Mucosa of rectum (tissue), 2 donors: ENCODE measurements around the gene RUNX2.

Source experiments
- H3K27ac ChIP-seq, 2 donors: one replicate each; pipeline ENCODE4 v1.7.0; 2013; ENCODE audit warnings: inconsistent platforms in 2 of 2, low read depth in 2 of 2, low read length in 2 of 2
- H3K27me3 ChIP-seq, 2 donors: one replicate each; pipeline ENCODE4 v1.7.0; 2013; ENCODE audit warnings: low read length in 2 of 2; ENCODE audit not compliant: control insufficient read depth in 2 of 2, insufficient read depth in 2 of 2
- H3K36me3 ChIP-seq, 2 donors: one replicate each; pipeline ENCODE4 v1.7.0; 2013; ENCODE audit warnings: low read length in 2 of 2; ENCODE audit not compliant: control insufficient read depth in 2 of 2, insufficient read depth in 2 of 2
- H3K4me1 ChIP-seq, 2 donors: one replicate each; pipeline ENCODE4 v1.7.0; 2013; ENCODE audit warnings: low read length in 2 of 2, mild to moderate bottlenecking in 1 of 2; ENCODE audit not compliant: control insufficient read depth in 2 of 2, insufficient read depth in 2 of 2
- H3K4me3 ChIP-seq, 2 donors: one replicate each; pipeline ENCODE4 v1.7.0; 2013; ENCODE audit warnings: low read length in 2 of 2
- H3K9ac ChIP-seq, 2 donors: one replicate each; pipeline ENCODE4 v1.7.0; 2013; ENCODE audit warnings: low read length in 2 of 2, low read depth in 1 of 2, mild to moderate bottlenecking in 1 of 2
- H3K9me3 ChIP-seq, 2 donors: one replicate each; pipeline ENCODE4 v1.7.0; 2013; ENCODE audit warnings: low read length in 2 of 2; ENCODE audit not compliant: control insufficient read depth in 2 of 2
- donor health status: healthy.
- donor health status: Normal muscosa, but diverticular disease.

Gene RUNX2

DNA sequence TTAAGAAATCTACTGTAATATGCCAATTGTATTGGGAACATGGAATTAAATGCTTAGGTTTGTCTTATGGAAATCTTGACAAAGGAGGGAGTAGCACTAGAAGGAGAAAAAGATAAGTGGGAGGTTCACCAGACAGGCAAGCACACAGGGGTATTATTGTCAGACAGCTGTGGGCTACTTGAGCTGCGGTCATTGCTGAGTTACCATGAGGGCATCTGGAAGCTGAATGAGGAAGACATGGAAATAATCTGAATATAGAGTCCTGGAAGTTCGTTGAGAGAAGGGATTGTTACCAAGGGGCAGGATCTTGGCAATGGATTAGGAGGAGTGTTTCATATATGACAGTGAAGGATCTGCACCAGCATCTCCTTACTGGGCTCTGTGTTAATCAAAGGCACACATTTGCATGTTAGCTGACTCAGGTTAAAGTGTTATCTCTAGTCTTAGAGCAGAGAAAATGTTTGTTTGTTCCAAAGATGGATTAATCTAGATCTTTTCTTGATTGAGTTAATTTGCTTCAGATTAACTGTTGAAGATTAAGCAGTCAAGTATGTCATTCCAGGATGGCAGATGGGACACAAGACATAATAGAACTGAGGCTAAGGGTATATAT lies 102.6 kb downstream of the RUNX2 start:
- Histone ChIP-seq H3K36me3 (no peaks in the 10 kb centered on the region), H3K9ac (no peak overlapping the region), H3K9me3 (no peaks in the 10 kb centered on the region), H3K27ac (peak overlapping the region in 1 of 2 donors; percentile 0), H3K4me3 (no peak overlapping the region), H3K4me1 (peaks cover 0 to 5% of the 10 kb centered on the region in 2 donors), H3K27me3 (peaks cover 0 to 3% of the 10 kb centered on the region in 2 donors)

DNA sequence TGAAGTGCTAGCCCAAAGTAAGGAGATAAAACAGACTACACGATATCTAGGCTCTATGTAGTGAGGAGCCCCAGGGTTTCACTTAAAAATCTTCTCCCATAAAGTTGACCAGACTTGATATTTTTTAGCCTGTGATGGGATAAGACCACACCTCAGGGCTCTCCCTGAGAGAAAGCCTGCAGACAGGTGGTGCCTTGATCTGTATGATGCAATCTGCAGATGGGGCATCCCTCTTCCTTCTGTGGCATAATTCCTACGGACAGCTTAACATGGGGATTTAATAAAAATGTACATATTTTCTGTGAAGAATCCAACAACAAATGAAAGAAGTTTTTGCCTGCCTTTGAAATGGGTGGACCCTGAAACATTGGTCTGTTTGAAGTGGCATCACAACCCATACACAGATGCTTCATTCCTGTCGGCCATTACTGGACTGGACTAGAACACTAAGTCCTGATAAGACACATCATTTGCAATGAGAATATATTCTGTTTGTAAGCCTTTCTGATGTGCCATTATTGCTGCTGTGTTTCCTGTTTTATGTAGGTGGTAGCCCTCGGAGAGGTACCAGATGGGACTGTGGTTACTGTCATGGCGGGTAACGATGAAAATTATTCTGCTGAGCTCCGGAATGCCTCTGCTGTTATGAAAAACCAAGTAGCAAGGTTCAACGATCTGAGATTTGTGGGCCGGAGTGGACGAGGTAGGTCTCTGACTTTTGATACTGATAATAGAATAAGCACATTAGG lies 103.4 kb downstream of the RUNX2 start:
- Histone ChIP-seq H3K27me3 (no peaks in the 10 kb centered on the region), H3K9ac (peak overlapping the region in 1 of 2 donors; percentile 10), H3K4me3 (peak overlapping the region in 1 of 2 donors; percentile 55), H3K9me3 (no peaks in the 10 kb centered on the region), H3K36me3 (no peaks in the 10 kb centered on the region), H3K27ac (peak overlapping the region in 1 of 2 donors; percentile 40), H3K4me1 (peaks cover 0 to 5% of the 10 kb centered on the region in 2 donors)

DNA sequence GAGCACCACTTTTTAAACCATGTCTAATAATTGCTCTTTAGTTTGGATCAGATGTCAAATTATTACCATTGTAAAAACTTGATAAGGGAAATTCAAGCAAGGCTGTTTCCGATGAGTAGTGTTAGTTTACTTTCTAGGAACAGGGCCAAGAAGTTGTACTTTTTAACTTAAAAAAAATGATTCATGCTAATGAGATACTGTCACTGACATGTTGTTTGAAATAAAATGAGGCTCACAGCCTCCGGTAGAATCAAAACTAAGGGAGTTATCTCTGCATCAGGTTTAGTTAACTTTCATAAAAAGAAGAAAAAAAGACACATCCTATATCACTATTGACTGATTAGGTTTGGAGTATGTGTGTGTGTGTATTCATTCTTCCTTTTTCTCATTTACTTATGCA lies 104.8 kb downstream of the RUNX2 start:
- H3K27me3 ChIP-seq = no peaks in the 10 kb centered on the region
- H3K4me3 ChIP-seq = no peak overlapping the region
- no peak overlapping the region for H3K27ac ChIP-seq
- H3K36me3 ChIP-seq = no peaks in the 10 kb centered on the region
- H3K4me1 ChIP-seq = peaks cover 2 to 5% of the 10 kb centered on the region in 2 donors
- no peaks in the 10 kb centered on the region for H3K9me3 ChIP-seq
- H3K9ac ChIP-seq = no peak overlapping the region

GRCh38 chr6:45433533-45434380 lies 105.6 kb downstream of the RUNX2 start:
- no peaks in the 10 kb centered on the region for H3K27me3 ChIP-seq
- H3K4me3 ChIP-seq = no peak overlapping the region
- H3K36me3 ChIP-seq = no peaks in the 10 kb centered on the region
- no peaks in the 10 kb centered on the region for H3K9me3 ChIP-seq
- peaks cover 2 to 5% of the 10 kb centered on the region in 2 donors for H3K4me1 ChIP-seq
- no peak overlapping the region for H3K27ac ChIP-seq
- no peak overlapping the region for H3K9ac ChIP-seq

- Histone ChIP-seq H3K4me1 (peaks cover 2 to 5% of the 10 kb centered on the region in 2 donors), H3K27ac (no peak overlapping the region), H3K9ac (no peak overlapping the region), H3K36me3 (no peaks in the 10 kb centered on the region), H3K27me3 (no peaks in the 10 kb centered on the region), H3K9me3 (no peaks in the 10 kb centered on the region), H3K4me3 (no peak overlapping the region)
Observed at GRCh38 chr6:45434381-45434700, 106.2 kb downstream of the RUNX2 start.

- Histone ChIP-seq H3K9me3 (no peaks in the 10 kb centered on the region), H3K9ac (no peak overlapping the region), H3K4me3 (no peak overlapping the region), H3K36me3 (no peaks in the 10 kb centered on the region), H3K27ac (peak overlapping the region in 1 of 2 donors; percentile 19), H3K4me1 (peaks cover 2 to 5% of the 10 kb centered on the region in 2 donors), H3K27me3 (no peaks in the 10 kb centered on the region)
Observed at GRCh38 chr6:45436544-45437438, 108.7 kb downstream of the RUNX2 start.

DNA sequence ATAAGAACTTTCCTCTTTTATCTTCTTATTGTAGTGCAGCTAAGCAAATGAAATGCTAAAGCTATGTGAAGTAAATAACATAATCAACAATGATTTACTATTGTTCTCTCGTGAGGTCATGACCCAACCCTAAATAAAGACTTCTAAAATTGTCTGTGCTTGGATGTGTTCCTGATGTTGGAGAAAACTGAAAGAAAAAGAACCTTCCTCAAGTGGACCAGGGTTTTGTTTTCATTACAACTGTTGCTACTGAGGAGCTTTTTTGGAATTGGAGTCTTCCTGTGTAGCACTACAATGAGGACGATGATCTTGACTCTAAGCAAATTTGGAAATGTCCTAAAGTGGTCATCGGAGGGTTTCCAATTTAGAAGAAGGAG lies 109.3 kb downstream of the RUNX2 start:
- H3K36me3 ChIP-seq = no peaks in the 10 kb centered on the region
- no peak overlapping the region for H3K9ac ChIP-seq
- peaks cover 2 to 5% of the 10 kb centered on the region in 2 donors for H3K4me1 ChIP-seq
- no peaks in the 10 kb centered on the region for H3K9me3 ChIP-seq
- no peaks in the 10 kb centered on the region for H3K27me3 ChIP-seq
- H3K4me3 ChIP-seq = no peak overlapping the region
- peak overlapping the region; percentile 2 to 19 for H3K27ac ChIP-seq

GRCh38 chr6:45438151-45438550 lies 110.0 kb downstream of the RUNX2 start:
- Histone ChIP-seq H3K36me3 (no peaks in the 10 kb centered on the region), H3K4me1 (peaks cover 2 to 5% of the 10 kb centered on the region in 2 donors), H3K27ac (no peak overlapping the region)

GRCh38 chr6:45438849-45439406 lies 110.8 kb downstream of the RUNX2 start:
- Histone ChIP-seq H3K9me3 (no peaks in the 10 kb centered on the region), H3K36me3 (no peaks in the 10 kb centered on the region), H3K4me1 (peaks cover under 1 to 2% of the 10 kb centered on the region in 2 donors)

More at GRCh38 chr6:45438151-45438550, 110.0 kb downstream of the RUNX2 start:
- Histone ChIP-seq H3K9ac (no peak overlapping the region), H3K4me3 (no peak overlapping the region), H3K9me3 (no peaks in the 10 kb centered on the region), H3K27me3 (no peaks in the 10 kb centered on the region)

More at GRCh38 chr6:45438849-45439406, 110.8 kb downstream of the RUNX2 start:
- H3K9ac ChIP-seq = no peak overlapping the region
- H3K4me3 ChIP-seq = no peak overlapping the region
- H3K27me3 ChIP-seq = no peaks in the 10 kb centered on the region
- no peak overlapping the region for H3K27ac ChIP-seq
